Epithelial cell of esophagus (primary cell): Measurements from ENCODE around the gene GPA33.
"Not testable (repeated sequence)": the region's sequence is repeated elsewhere in the genome, so short reads cannot be mapped to it uniquely, and the experiment has no call there.

Experiments
- DNase-seq: peaks from one replicate; pipeline ENCODE4 v3.0.0; 2010; ENCODE audit warnings: low read depth
- H3K4me3 ChIP-seq: 2 replicates; pipeline ENCODE4 v1.5.1; 2011; ENCODE audit warnings: mild to moderate bottlenecking, low read length, control low read depth
- CTCF ChIP-seq: IDR thresholded peaks from 2 replicates; pipeline ENCODE4 v1.5.1; 2011; ENCODE audit warnings: low read depth, mild to moderate bottlenecking, low read length, control low read depth, inconsistent platforms; ENCODE audit not compliant: insufficient read depth; ENCODE audit errors: missing control alignments

The GPA33 gene

GRCh38 chr1:167052389-167052788 lies 37.8 kb downstream of the GPA33 start:
- peak; percentile 53 for TF ChIP-seq CTCF
- peak; percentile 15 for DNase-seq
- H3K4me3 ChIP-seq, result no peak overlapping the region

- TF ChIP-seq CTCF, result no peak
- DNase-seq, result no peak
- H3K4me3 ChIP-seq, result no peak overlapping the region
These were observed 38.3 kb downstream of the GPA33 start for GRCh38 chr1:167051907-167052306.

- peak overlapping the region; percentile 46 for H3K4me3 ChIP-seq
These were observed 46.3 kb downstream of the GPA33 start for GRCh38 chr1:167043752-167044488.

GRCh38 chr1:167033646-167034045 lies 56.5 kb downstream of the GPA33 start:
- no peak overlapping the region for H3K4me3 ChIP-seq
- TF ChIP-seq CTCF, result no peak
- no peak for DNase-seq

More at GRCh38 chr1:167043752-167044488, 46.3 kb downstream of the GPA33 start:
- no peak for TF ChIP-seq CTCF
- peak; percentile 76 for DNase-seq

- DNase-seq, H3K4me3 ChIP-seq: not testable (repeated sequence)
These were observed 60.6 kb downstream of the GPA33 start for GRCh38 chr1:167029553-167029952.

GRCh38 chr1:167022384-167022783 lies 67.8 kb downstream of the GPA33 start:
- DNase-seq, result no peak
- H3K4me3 ChIP-seq, result no peak overlapping the region
- TF ChIP-seq CTCF, result no peak

GRCh38 chr1:167016100-167016750 lies 74.0 kb downstream of the GPA33 start:
- no peak overlapping the region for H3K4me3 ChIP-seq
- DNase-seq, result no peak
- TF ChIP-seq CTCF, result no peak
